RWPE2 (cell line): ENCODE results near the gene JAZF1.

Experiments used
- ATAC-seq: fragments of 200-7000 bp; cut with Tn5 transposase; 3 replicates; pipeline ENCODE4 v1.9.1; 2021; ENCODE audit warnings: low read depth
- DNase-seq: peaks from one replicate; pipeline ENCODE4 v3.0.0-alpha.2; 2020; ENCODE audit warnings: low spot score
- H3K27ac ChIP-seq: fragments of 450-650 bp; 2 replicates; pipeline ENCODE4 v1.5.1; 2017; ENCODE audit warnings: mild to moderate bottlenecking; ENCODE audit not compliant: poor library complexity, severe bottlenecking
- H3K27me3 ChIP-seq: fragments of 250-450 bp; sonication (Bioruptor Pico); 2 replicates; pipeline ENCODE4 v1.5.1; 2021; ENCODE audit warnings: mild to moderate bottlenecking, moderate library complexity; ENCODE audit not compliant: insufficient read depth, poor library complexity, severe bottlenecking
- H3K36me3 ChIP-seq: fragments of 250-450 bp; sonication (Bioruptor Pico); 2 replicates; pipeline ENCODE4 v1.5.1; 2020; ENCODE audit warnings: low read depth, mild to moderate bottlenecking, moderate library complexity
- H3K4me1 ChIP-seq: fragments of 250-450 bp; sonication (Bioruptor Pico); 2 replicates; pipeline ENCODE4 v1.5.1; 2021; ENCODE audit warnings: mild to moderate bottlenecking, moderate library complexity; ENCODE audit not compliant: insufficient read depth, poor library complexity, severe bottlenecking
- H3K4me3 ChIP-seq: fragments of 250-450 bp; sonication (Bioruptor Pico); 2 replicates; pipeline ENCODE4 v1.5.1; 2021; ENCODE audit warnings: mild to moderate bottlenecking, moderate library complexity; ENCODE audit not compliant: severe bottlenecking
- H3K9me3 ChIP-seq: fragments of 250-450 bp; sonication (Bioruptor Pico); 2 replicates; pipeline ENCODE4 v1.5.1; 2021; ENCODE audit warnings: mild to moderate bottlenecking, moderate library complexity; ENCODE audit not compliant: severe bottlenecking
- CTCF ChIP-seq: fragments of 450-650 bp; IDR thresholded peaks from one replicate; pipeline ENCODE4 v1.5.1; 2017; ENCODE audit warnings: mild to moderate bottlenecking, moderate library complexity; ENCODE audit not compliant: poor library complexity, severe bottlenecking

JAZF1 gene

DNA sequence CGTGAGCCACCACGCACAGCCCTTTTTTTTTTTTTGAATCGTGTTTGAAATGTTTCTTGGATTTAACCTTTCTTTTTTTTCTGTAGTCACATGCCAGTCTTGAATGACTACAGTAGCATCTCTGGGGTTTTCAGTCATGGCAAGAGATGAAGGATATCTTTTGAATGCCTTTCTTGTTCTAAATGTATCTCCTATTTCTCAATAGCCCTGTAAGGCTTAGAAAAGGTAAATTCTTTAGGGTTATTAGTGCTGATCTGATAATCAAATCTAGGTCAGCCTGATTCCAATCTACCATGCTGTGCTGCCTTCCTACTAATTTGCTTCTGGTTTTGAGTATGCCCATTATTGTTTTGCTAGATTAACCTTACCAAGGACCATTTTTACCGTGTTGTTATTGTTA is 370.4 kb downstream of the JAZF1 start:
- H3K27ac ChIP-seq, result no peak overlapping the region
- H3K36me3 ChIP-seq, result peaks cover 10% of the 10 kb centered on the region
- no peak overlapping the region for H3K4me3 ChIP-seq
- no peak for TF ChIP-seq CTCF
- DNase-seq (no peak), ATAC-seq (no peak)
- no peaks in the 10 kb centered on the region for H3K9me3 ChIP-seq
- H3K27me3 ChIP-seq, result no peaks in the 10 kb centered on the region
- no peaks in the 10 kb centered on the region for H3K4me1 ChIP-seq

- no peaks in the 10 kb centered on the region for H3K9me3 ChIP-seq
- no peaks in the 10 kb centered on the region for H3K27me3 ChIP-seq
- no peak overlapping the region for H3K4me3 ChIP-seq
- ATAC-seq (peak; percentile 33; the same call in 1 of the 3 replicates), DNase-seq (no peak)
- no peak for TF ChIP-seq CTCF
- peaks cover 10% of the 10 kb centered on the region for H3K36me3 ChIP-seq
- H3K4me1 ChIP-seq, result no peaks in the 10 kb centered on the region
- no peak overlapping the region for H3K27ac ChIP-seq
Measured at GRCh38 chr7:27808626-27809025, 372.0 kb downstream of the JAZF1 start.

DNA sequence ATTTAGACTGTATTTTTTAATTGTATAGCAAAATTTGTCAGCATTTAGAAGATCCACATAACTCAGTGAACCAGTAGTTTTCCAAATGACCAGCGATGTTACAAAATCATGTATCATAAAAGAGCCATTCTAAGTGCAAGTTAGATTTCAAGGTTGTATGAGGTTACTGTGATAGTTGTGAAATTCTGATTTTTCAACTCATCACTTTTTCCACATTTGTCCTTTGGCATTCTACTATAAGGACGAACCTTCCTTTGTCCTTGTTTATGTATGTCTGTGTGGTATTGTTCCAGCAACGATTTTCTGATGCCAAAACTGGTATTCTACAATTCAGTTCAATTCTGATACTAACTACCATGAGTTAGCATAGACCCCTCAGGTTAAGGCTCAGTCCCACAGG is 376.5 kb downstream of the JAZF1 start:
- H3K27me3 ChIP-seq, result no peaks in the 10 kb centered on the region
- DNase-seq, result no peak
- no peak for TF ChIP-seq CTCF
- ATAC-seq, result no peak
- no peak overlapping the region for H3K4me3 ChIP-seq
- H3K4me1 ChIP-seq, result no peaks in the 10 kb centered on the region
- peaks cover 28% of the 10 kb centered on the region for H3K36me3 ChIP-seq
- H3K27ac ChIP-seq, result no peak overlapping the region
- H3K9me3 ChIP-seq, result no peaks in the 10 kb centered on the region

GRCh38 chr7:27802999-27803398 is 377.6 kb downstream of the JAZF1 start:
- Histone ChIP-seq H3K4me1 (no peaks in the 10 kb centered on the region), H3K4me3 (no peak overlapping the region), H3K27ac (no peak overlapping the region), H3K27me3 (no peaks in the 10 kb centered on the region), H3K9me3 (no peaks in the 10 kb centered on the region), H3K36me3 (peaks cover 23% of the 10 kb centered on the region)
- DNase-seq, result no peak
- ATAC-seq, result no peak
- no peak for TF ChIP-seq CTCF

DNA sequence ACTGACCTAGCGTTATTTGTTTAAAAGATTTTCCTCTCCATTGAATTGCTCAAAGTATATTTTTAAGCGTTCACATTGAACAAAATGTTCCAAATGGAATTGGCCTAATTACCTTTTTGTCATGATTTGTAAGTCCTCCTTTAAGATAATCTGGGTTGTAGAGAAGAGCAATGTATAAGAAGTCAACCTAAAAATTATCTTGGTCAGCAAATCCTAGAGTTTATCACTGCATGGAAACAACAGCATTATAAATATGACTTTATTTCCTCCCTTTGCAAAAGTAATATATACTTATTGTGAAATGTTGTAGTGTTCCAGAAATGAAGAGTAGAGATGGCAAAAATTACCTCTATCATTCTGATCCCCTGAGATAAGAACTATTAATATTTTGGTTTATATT is 381.4 kb downstream of the JAZF1 start:
- ATAC-seq, result no peak
- TF ChIP-seq CTCF, result no peak
- Histone ChIP-seq H3K4me3 (no peak overlapping the region), H3K27ac (no peak overlapping the region), H3K27me3 (no peaks in the 10 kb centered on the region), H3K36me3 (peaks cover 42% of the 10 kb centered on the region), H3K4me1 (no peaks in the 10 kb centered on the region), H3K9me3 (no peaks in the 10 kb centered on the region)
- no peak for DNase-seq
